Liver (tissue), 9 donors: ENCODE results near the gene ZFP3. TPM values are rescaled to one million over a fixed set of nuclear protein-coding genes. Genes with fewer than 3 reads are reported as not detected.

Experiments used
- DNase-seq: peaks from one replicate; pipeline ENCODE4 v3.0.0-alpha.2; 2017; ENCODE audit warnings: low spot score
- H3K27ac ChIP-seq, 2 donors: one replicate each; pipeline ENCODE4 v1.7.0; 2013; ENCODE audit warnings: inconsistent platforms in 2 of 2, low read length in 2 of 2, control low read depth in 1 of 2, low read depth in 1 of 2, mild to moderate bottlenecking in 1 of 2
- H3K27me3 ChIP-seq, 4 donors: one replicate each; pipeline versions ENCODE4 v1.6.1 to v1.7.0; 2013; ENCODE audit warnings: low read length in 3 of 4, inconsistent platforms in 1 of 4, mild to moderate bottlenecking in 1 of 4, moderate library complexity in 1 of 4; ENCODE audit not compliant: control insufficient read depth in 4 of 4, insufficient read depth in 4 of 4
- H3K36me3 ChIP-seq, 4 donors: one replicate each; pipeline versions ENCODE4 v1.6.1 to v1.7.0; 2013; ENCODE audit warnings: low read length in 3 of 4, mild to moderate bottlenecking in 3 of 4, low read depth in 1 of 4, moderate library complexity in 1 of 4; ENCODE audit not compliant: control insufficient read depth in 4 of 4, insufficient read depth in 3 of 4
- H3K4me1 ChIP-seq, 4 donors: one replicate each; pipeline versions ENCODE4 v1.6.1 to v1.7.0; 2013; ENCODE audit warnings: low read length in 3 of 4, mild to moderate bottlenecking in 3 of 4, moderate library complexity in 1 of 4; ENCODE audit not compliant: control insufficient read depth in 4 of 4, insufficient read depth in 4 of 4
- H3K4me3 ChIP-seq, 3 donors: one replicate each; pipeline versions ENCODE4 v1.6.1 to v1.7.0; 2013; ENCODE audit warnings: low read length in 3 of 3, control low read depth in 1 of 3, low read depth in 1 of 3, mild to moderate bottlenecking in 1 of 3
- H3K9ac ChIP-seq, 2 donors: one replicate each; pipeline ENCODE4 v1.7.0; 2013; ENCODE audit warnings: low read length in 2 of 2, mild to moderate bottlenecking in 2 of 2, moderate library complexity in 2 of 2, control low read depth in 1 of 2, low read depth in 1 of 2
- H3K9me3 ChIP-seq, 4 donors: one replicate each; pipeline versions ENCODE4 v1.6.1 to v1.7.0; 2013; ENCODE audit warnings: low read length in 3 of 4; ENCODE audit not compliant: control insufficient read depth in 4 of 4
- CTCF ChIP-seq: fragments of 150-350 bp; IDR thresholded peaks from 2 replicates; pipeline ENCODE4 v1.5.1; 2017; ENCODE audit warnings: improper control_type of control experiment, low read depth, low read length; ENCODE audit not compliant: missing input control
- EGR1 ChIP-seq, 2 donors: IDR thresholded peaks; 2 replicates each; pipeline ENCODE4 v1.6.1; 2016 to 2018; ENCODE audit warnings: antibody characterized with exemption in 2 of 2, low read depth in 2 of 2
- FOXA1 ChIP-seq: IDR thresholded peaks from 2 replicates; pipeline ENCODE4 v1.6.1; 2016; ENCODE audit warnings: antibody characterized with exemption
- FOXA2 ChIP-seq: IDR thresholded peaks from 2 replicates; pipeline ENCODE4 v1.6.1; 2016; ENCODE audit warnings: antibody characterized with exemption
- GABPA ChIP-seq, 2 donors: IDR thresholded peaks in 1 of 2; conservative IDR thresholded peaks in 1 of 2; 2 replicates each; pipeline ENCODE4 v1.6.1; 2016; ENCODE audit warnings: antibody characterized with exemption in 2 of 2, mild to moderate bottlenecking in 1 of 2, moderate library complexity in 1 of 2
- HNF4A ChIP-seq, 2 donors: conservative IDR thresholded peaks; 2 replicates each; pipeline ENCODE4 v1.6.1; 2016; ENCODE audit warnings: antibody characterized with exemption in 2 of 2, mild to moderate bottlenecking in 2 of 2
- HNF4G ChIP-seq: IDR thresholded peaks from 2 replicates; pipeline ENCODE4 v1.6.1; 2016; ENCODE audit warnings: antibody characterized with exemption
- JUND ChIP-seq, 2 donors: IDR thresholded peaks; 2 replicates each; pipeline ENCODE4 v1.6.1; 2016; ENCODE audit warnings: antibody characterized with exemption in 2 of 2
- NR2F2 ChIP-seq: IDR thresholded peaks from 2 replicates; pipeline ENCODE4 v1.6.1; 2016; ENCODE audit warnings: antibody characterized with exemption
- RAD21 ChIP-seq, 2 donors: IDR thresholded peaks; 2 replicates each; pipeline ENCODE4 v1.6.1; 2016; ENCODE audit warnings: antibody characterized with exemption in 2 of 2, mild to moderate bottlenecking in 2 of 2
- REST ChIP-seq: IDR thresholded peaks from 2 replicates; pipeline ENCODE4 v1.6.1; 2016; ENCODE audit warnings: antibody characterized with exemption, mild to moderate bottlenecking
- RXRA ChIP-seq, 2 donors: IDR thresholded peaks; 2 replicates each; pipeline ENCODE4 v1.6.1; 2017 to 2018; ENCODE audit warnings: antibody characterized with exemption in 2 of 2, mild to moderate bottlenecking in 1 of 2
- SP1 ChIP-seq: IDR thresholded peaks from 2 replicates; pipeline ENCODE4 v1.6.1; 2018; ENCODE audit warnings: antibody characterized with exemption, mild to moderate bottlenecking
- TAF1 ChIP-seq: conservative IDR thresholded peaks from 2 replicates; pipeline ENCODE4 v1.6.1; 2016; ENCODE audit warnings: antibody characterized with exemption, mild to moderate bottlenecking
- YY1 ChIP-seq: IDR thresholded peaks from 2 replicates; pipeline ENCODE4 v1.6.1; 2016; ENCODE audit warnings: antibody characterized with exemption, mild to moderate bottlenecking
- ZBTB33 ChIP-seq: IDR thresholded peaks from 2 replicates; pipeline ENCODE4 v1.6.1; 2016; ENCODE audit warnings: antibody characterized with exemption
- WGBS: extraction: QIAGEN DNeasy Blood & Tissue Kit; methylation state at CpG from one replicate; pipeline ENCODE4 v1.1.7; 2013; 5-methylcytosine and 5-hydroxymethylcytosine counted together
- polyA plus RNA-seq, 2 donors: library from polyadenylated mRNA; stranded (reverse) in 1 of 2; unstranded in 1 of 2; fragments of 200-250 nt in 1 of 2; fragments of >200 nt in 1 of 2; fragmentation: Nextera tagmentation in 1 of 2; extraction: Ambion mirVana in 1 of 2; gene quantifications; one replicate each; pipeline versions ENCODE4 v1.2.1 to v1.2.3, GENCODE V29; 2013 to 2015
- total RNA-seq, 2 donors: library from RNA; depleted of rRNA; stranded (reverse); fragments of >200 nt; gene quantifications; one replicate each; pipeline ENCODE4 v1.2.3, GENCODE V29; 2014
- TF ChIP-seq, protein P1 (sequence below): IDR thresholded peaks from 2 replicates; pipeline ENCODE4 v1.6.1; 2016; ENCODE audit warnings: antibody characterized with exemption
- TF ChIP-seq, protein P2 (sequence below): IDR thresholded peaks from 2 replicates; pipeline ENCODE4 v1.6.1; 2016; ENCODE audit warnings: antibody characterized with exemption
- donor health status: healthy.
- donor health status: healthy.
- donor health status: healthy.
- donor health status: healthy.
- donor health status: healthy.

The ZFP3 gene
- total and polyA plus RNA-seq, 4 donors: 0.46 to 1.6 (median 1.1) TPM

DNA sequence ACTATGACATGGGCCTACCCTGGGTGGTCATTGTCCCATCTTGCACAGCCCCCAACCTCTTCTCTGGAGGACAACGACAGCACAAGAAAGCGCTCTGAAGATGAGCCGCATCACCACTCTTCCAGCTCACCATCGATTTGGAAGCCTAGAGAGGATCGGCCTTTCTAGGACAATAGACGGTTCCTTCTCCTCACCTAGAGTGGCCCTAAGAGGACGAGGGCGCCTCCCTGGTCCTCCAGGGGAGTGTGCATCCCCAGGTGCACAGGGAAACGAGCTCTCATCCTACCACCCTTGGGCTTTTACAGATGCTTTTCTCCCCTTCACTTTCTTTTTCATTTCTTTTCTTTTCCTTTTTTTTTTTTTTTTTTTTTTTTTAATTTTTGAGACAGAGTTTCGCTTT is 22.7 kb upstream of the ZFP3 start:
- no peaks in the 10 kb centered on the region for H3K36me3 ChIP-seq
- no peak for DNase-seq
- no peak overlapping the region for H3K27ac ChIP-seq
- no peak overlapping the region for H3K9ac ChIP-seq
- WGBS: 92% methylated on average over 10 of the region's 10 CpGs
- H3K9me3 ChIP-seq: no peaks in the 10 kb centered on the region
- no peaks in the 10 kb centered on the region for H3K4me1 ChIP-seq
- no peak for TF ChIP-seq ZBTB33
- no peak for TF ChIP-seq EGR1 (IDR thresholded peaks at IDR 0.05; ENCODE audit: low read depth in 2 of 2)
- TF ChIP-seq JUND (IDR thresholded peaks at IDR 0.05): no peak
- TF ChIP-seq CTCF: no peak
- no peak for TF ChIP-seq SP1
- H3K27me3 ChIP-seq: no peaks in the 10 kb centered on the region
- no peak overlapping the region for H3K4me3 ChIP-seq

DNA sequence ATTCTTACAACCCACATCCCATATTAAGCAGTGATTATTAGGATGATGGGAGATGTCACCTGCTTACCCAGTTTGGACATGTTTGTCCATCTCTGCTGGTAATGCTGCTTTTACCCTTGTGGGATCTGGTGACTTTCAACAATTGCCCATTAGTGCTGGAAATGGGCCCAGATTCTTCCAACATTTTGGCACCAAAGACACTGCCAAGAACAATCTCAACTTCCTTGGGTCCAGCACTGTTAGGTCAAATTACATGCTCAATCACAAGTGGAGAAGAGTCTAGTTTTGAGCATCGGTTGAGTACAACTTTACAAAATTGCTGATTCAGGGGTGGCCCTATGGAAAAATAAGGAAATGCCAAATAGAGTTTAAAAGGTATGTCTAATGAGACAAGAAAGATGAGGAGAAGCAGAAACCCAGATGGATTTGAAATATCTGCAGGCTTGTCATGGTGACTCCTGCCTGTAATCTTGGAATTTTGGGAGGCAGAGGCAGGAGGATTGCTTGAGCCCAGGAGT is 13.0 kb upstream of the ZFP3 start:
- Histone ChIP-seq H3K9ac (no peak overlapping the region), H3K4me1 (no peaks in the 10 kb centered on the region), H3K9me3 (no peaks in the 10 kb centered on the region), H3K36me3 (no peaks in the 10 kb centered on the region), H3K4me3 (no peak overlapping the region), H3K27ac (no peak overlapping the region), H3K27me3 (no peaks in the 10 kb centered on the region)
- no peak for DNase-seq
- no peak for TF ChIP-seq RAD21 (IDR thresholded peaks at IDR 0.05)
- TF ChIP-seq CTCF: no peak
- TF ChIP-seq EGR1 (IDR thresholded peaks at IDR 0.05; ENCODE audit: low read depth in 2 of 2): no peak
- no peak for TF ChIP-seq JUND (IDR thresholded peaks at IDR 0.05)
- no peak for TF ChIP-seq REST
- TF ChIP-seq, protein P1, sequence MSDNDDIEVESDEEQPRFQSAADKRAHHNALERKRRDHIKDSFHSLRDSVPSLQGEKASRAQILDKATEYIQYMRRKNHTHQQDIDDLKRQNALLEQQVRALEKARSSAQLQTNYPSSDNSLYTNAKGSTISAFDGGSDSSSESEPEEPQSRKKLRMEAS: no peak
- no peak for TF ChIP-seq HNF4G
- TF ChIP-seq RXRA (IDR thresholded peaks at IDR 0.05): no peak
- no peak for TF ChIP-seq HNF4A (conservative IDR thresholded peaks at IDR 0.05)
- no peak for TF ChIP-seq YY1
- no peak for TF ChIP-seq ZBTB33
- TF ChIP-seq, protein P2, sequence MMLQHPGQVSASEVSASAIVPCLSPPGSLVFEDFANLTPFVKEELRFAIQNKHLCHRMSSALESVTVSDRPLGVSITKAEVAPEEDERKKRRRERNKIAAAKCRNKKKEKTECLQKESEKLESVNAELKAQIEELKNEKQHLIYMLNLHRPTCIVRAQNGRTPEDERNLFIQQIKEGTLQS: no peak
- no peak for TF ChIP-seq TAF1
- no peak for TF ChIP-seq GABPA (IDR thresholded peaks at IDR 0.05 in 1 of 2, conservative IDR thresholded peaks at IDR 0.05 in 1 of 2)
- TF ChIP-seq SP1: no peak
- no peak for TF ChIP-seq FOXA2
- no peak for TF ChIP-seq FOXA1
- TF ChIP-seq NR2F2: no peak
- 44% methylated on average over 1 of the region's 1 CpG for WGBS
